HG03280 (cell line): ENCODE results near the gene RNPS1.

Experiments used
- ATAC-seq: cut with Tn5 transposase; IDR thresholded peaks from one replicate; pipeline ENCODE4 v1.9.1; 2021; ENCODE audit warnings: mild to moderate bottlenecking, moderate library complexity; ENCODE audit not compliant: unreplicated experiment

The RNPS1 gene

DNA sequence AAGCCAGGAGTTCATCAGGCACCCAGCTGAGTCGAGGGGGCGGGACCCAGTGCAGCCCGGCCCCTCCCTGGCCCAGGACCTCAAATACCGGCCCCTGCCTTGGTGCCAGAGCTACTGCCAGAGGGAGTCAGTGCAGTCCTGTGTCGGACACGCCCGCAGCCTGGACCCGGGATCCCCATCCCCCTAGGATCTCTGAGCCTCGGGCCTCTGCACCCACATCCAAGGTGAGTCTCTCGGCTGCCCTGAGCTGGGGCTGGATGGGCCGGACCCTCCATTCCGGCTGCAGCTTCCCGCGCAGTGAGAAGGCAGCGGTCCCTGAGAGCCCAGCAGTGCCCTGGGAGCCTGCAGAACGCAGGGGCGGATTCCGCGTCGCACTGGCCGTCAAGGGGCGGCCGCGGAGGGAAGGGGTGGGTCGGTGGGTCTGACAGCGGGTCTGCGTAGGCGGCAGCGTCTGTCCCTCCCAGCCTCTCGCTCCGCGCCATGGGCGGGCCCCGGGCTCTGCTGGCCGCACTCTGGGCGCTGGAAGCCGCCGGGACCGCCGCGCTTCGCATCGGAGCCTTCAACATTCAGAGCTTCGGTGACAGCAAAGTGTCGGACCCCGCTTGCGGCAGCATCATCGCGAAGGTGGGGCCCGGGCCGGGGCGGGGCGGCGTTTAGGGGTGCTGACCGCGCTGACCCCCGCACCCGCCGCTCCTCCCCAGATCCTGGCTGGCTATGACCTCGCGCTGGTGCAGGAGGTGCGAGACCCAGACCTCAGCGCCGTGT, 31.4 kb downstream of the RNPS1 start, which contains the start of gene DNASE1L2:
Gene DNASE1L2 (plus strand): TSS at position 108 of the 765 bp plus-strand sequence. CDS start 373 bp downstream, at position 481.
- ATAC-seq, result no peak

DNA sequence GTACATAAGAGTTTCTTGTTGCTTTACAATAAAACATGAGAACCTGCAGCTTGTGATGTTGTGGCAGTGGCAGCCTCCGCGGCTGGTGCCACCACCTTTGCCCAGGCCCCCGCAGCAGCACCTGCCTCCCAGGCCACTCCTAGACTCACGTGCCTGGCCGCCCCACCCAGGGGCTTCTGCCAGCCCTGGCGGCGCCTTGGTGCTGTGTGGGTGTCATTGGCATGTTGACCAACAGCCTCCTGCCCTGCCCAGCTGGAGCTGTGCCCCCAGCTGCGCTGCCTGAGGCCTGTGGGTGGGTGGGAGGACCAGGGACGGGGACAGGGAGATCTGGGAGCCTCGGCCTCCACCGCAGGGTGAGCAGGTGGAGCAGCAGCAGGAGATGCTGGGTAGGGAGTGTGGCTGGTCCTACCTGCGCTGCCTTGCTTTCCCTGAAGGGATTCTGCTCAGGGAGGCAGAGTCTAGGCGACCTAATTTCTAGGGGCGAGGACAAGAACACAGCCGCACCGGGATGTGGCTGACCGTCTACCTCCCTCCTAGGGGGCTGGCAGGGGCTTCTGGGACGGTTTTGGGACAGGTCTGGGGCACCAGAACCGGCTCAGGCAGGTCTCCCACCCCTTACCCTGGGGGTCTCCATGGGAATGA, 32.1 kb downstream of the RNPS1 start:
- no peak for ATAC-seq

DNA sequence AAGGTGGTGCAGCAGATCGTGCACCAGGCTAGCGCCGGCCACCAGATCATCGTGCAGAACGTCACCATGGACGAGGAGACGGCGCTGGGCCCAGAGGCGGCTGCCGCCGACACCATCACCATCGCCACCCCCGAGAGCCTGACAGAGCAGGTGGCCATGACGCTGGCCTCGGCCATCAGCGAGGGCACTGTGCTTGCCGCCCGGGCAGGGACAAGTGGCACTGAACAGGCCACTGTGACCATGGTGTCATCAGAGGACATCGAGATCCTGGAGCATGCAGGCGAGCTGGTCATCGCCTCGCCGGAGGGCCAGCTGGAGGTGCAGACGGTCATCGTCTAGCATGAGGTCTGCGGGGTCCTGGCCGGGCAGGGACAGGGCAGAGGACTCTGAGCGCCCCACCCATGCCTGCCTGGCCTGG, 32.7 kb downstream of the RNPS1 start:
- no peak for ATAC-seq

DNA sequence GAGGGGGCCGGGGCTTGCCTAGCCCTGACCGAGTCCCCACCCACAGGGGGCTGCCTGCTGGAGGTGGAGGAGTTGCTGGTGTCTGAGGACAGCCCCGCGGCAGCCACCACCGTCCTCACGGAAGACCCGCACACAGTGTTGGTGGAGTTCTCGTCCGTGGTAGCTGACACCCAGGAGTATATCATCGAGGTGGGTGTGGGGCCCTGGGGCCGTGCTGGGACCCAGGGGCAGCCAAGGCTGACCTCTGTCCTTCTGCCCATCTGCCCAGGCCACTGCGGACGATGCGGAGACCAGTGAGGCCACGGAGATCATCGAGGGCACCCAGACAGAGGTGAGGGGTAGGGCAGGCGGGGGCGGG, 33.1 kb downstream of the RNPS1 start:
- no peak for ATAC-seq

DNA sequence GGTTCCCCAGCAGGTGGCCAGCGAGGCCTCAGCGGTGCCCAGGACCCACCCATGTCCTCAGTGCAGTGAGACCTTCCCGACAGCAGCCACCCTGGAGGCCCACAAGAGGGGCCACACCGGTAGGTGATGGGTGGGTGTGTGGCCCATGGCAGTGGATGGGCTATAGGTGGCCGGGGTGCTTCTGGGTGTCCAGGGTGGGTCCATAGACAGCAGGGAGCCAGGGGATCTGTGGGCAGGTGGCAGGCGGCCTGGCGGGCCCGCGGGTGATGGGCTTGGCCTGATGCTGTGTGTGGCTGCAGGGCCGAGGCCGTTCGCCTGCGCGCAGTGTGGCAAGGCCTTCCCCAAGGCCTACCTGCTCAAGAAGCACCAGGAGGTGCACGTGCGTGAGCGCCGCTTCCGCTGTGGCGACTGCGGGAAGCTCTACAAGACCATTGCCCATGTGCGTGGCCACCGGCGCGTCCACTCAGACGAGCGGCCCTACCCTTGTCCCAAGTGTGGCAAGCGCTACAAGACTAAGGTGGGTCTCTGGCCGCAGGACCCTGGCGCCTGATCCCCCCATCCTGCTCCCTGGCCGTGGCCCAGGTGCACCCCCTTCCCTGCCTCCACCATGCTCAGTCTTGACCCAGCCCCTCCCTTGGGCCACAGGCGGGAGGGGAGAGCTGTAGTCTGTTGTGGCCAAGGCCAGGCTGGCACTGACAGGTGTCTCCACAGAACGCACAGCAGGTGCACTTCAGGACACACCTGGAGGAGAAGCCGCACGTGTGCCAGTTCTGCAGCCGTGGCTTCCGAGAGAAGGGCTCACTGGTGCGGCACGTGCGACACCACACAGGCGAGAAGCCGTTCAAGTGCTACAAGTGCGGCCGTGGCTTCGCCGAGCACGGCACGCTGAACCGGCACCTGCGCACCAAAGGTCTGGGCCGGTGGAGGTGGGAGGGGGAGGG, 33.8 kb downstream of the RNPS1 start:
- no peak for ATAC-seq

DNA sequence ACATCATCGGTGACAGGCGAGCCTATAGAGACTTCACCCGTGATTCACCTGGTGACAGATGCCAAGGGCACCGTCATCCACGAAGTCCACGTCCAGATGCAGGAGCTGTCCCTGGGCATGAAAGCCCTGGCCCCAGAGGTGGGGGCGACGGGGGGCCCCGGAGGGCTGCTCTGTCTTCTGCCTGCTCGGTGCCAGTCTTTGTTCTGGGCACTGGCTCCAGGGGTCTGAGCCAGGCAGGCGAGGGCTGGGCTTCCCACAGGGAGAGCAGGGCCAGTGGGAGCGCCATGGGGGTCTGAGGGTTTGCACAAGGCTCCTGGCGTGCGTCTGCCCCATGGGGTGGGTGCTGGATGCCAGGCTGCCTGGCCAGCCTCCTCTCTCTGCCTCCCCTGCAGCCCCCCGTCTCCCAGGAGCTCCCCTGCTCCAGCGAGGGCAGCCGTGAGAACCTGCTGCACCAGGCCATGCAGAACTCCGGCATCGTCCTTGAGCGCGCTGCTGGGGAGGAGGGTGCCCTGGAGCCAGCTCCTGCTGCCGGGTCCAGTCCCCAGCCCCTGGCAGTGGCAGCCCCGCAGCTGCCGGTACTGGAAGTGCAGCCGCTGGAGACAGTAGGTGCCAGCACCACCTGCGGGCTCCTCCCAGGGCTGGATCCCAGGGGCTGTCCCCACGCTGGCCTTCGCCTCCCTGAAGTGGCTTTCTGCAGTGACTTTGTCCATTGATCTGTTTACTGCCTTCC, 34.7 kb downstream of the RNPS1 start:
- no peak for ATAC-seq

DNA sequence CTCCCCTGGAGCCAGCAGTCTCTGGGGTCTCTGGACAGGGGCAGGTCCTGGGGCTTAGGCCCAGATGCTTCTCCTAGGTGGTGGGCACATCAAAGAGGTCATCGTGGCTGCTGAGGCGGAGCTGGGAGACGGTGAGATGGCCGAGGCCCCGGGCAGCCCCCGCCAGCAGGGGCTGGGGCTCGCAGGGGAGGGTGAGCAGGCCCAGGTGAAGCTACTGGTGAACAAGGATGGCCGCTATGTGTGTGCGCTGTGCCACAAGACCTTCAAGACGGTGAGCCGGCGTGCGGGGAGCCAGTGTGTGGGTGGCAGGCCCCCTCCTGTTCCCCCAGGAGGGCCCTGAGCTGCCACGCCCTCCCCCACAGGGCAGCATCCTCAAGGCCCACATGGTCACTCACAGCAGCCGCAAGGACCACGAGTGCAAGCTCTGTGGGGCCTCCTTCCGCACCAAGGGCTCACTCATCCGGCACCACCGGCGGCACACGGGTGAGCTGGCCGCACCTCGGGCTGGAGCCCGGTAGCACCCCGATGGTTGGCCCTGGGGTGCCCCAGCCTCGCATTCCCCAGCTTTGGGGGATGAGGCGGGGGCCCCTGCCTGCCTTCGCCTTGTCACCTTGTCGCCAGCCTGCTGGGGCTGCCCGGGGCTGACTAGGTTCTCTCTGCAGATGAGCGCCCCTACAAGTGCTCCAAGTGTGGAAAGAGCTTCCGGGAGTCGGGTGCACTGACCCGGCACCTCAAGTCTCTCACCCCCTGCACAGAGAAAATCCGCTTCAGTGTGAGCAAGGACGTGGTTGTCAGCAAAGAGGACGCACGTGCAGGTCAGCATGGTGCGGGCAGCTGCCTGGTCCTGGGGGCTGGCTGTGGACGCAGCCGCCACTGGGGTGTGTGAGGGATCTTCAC, 35.6 kb downstream of the RNPS1 start:
- no peak for ATAC-seq

DNA sequence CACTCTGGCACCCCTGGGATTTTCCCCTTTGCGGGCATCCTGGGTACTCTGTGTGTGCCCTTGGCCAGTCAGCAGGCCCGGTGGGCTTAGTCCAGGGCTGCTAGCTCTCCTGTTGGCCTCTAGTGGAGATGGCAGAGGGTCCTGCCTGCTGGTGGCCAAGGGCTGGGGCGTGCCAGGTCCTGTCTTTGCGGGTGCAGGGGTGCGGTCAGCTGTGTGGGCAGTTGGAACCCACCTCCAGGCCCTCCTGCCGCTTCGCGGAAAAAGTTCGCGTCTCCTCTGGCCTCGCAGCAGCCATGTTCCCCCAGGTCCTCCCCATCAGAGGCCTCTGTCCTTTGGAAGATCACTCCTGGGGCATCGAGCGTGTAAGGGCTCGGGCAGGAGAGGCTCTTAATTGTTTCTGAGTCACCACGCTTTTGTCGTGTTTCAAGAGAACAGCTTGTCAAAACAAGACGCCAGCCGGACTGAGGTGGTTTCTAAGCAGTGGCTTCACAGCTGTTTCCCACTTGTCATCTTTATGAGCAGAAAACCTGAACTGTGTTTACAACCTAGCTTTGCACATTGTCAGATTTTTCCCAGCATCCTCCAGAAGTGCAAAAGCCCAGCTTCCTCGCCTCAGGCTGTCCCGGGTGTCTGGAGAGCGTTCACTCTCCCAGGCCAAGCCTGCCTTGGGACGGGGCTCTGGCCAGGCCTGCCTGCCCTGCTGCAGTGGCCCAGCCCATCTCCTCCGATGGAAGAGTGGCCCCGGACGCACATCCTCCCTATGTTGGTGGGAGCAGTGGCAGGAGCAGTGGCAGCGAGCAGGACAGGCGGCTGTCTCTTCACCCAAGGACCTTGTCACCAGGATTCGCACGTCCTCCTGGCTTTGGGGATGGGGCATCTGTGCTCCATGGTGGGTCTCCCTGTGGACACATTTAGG, 36.7 kb downstream of the RNPS1 start:
- ATAC-seq, result no peak

DNA sequence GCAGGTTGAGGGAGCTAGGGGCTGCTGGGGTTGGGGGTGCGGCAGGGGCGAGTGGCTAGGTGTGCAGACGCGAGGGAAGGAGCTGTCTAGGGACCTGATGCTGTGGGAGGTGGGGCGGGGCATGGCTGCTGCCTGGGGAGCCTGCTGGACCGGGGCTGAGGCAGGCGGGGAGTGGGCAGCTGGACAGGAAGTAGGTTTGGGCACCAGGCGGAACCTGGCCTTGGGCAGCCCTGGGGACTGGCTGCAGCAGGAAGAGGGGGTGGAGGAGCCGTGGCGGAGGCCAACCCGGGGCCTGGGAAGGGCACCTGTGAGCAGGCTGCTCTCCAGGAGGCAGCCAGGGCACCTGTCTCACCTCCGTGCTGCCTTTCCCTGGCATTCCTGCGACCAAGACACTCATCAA, 37.5 kb downstream of the RNPS1 start:
- ATAC-seq, result no peak

DNA sequence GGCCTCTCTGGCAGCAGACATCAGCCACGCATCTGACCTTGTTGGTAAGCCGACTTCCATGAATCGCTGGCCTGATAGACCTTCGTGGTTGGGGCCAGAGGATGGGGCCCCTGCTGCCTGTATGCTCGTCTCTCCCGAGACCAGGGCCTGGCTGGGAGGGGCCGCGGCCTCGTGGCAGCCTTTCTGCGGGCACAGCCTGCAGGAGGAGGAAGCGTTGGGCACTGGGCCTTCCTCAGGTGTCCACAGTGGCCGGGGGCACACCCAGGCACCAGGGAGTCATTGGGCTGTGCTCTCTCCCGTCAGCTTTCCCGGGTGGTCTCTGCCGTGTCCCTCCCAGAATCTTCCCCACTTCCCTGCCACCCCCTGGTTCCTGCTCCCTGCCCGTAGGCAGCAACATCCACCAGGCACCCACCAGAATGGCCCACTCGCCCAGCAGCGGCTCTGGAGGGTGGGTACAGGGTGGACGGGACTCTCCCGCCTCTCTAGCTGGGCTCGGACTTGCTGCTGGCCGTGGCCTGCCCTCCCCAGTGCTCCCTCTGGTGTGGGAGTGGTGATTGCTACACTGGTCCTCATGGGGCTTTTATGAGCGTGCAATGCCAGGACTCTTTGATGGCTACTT, 38.2 kb downstream of the RNPS1 start:
- no peak for ATAC-seq

DNA sequence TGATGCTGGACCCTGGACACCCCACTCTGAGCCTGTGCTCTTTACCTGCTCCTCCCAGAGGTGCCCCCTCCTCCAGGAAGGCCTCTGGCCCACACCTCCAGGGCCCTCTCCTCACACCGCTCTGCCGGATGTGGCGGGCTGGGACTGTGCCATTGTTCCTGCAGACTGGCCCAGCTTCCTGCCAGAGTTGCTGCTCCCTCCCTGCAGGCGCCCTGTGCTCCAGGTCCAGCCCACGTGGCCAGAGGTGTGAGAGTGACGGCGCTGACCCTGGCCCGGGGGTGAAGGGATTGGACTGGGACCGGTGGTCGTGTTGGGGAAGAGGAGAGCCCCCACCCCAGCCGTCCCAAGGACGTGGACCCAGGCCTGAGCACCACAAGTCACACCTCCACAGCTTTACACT, 38.8 kb downstream of the RNPS1 start:
- ATAC-seq, result no peak

DNA sequence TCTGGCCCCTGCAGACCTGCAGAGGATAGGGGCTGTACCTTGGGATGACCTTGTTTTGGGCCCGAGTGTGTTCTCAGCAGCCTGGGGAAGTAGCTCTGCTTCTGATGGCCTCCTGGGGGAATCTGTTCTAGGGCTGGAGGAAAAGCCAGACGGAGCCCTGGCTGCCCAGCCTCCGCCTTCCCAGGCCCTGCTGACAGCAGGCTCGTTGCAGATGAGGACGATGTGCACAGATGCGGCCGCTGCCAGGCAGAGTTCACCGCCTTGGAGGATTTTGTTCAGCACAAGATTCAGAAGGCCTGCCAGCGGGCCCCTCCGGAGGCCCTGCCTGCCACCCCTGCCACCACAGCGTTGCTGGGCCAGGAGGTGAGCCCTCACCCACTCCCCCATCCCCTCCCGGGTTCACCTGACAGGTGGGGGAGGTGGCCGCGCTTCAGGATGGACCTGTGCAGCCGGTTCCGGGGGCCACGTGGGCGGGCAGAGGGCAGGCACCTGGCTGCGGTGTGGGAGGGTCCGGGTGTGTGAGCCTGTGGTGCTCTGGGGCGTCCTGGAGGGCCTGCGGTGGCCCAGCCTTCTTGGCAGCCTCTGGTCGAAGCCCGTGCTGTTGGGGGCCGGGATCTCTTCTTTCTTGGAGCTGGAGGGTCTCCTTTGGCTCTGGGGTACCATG, 39.6 kb downstream of the RNPS1 start:
- no peak for ATAC-seq

DNA sequence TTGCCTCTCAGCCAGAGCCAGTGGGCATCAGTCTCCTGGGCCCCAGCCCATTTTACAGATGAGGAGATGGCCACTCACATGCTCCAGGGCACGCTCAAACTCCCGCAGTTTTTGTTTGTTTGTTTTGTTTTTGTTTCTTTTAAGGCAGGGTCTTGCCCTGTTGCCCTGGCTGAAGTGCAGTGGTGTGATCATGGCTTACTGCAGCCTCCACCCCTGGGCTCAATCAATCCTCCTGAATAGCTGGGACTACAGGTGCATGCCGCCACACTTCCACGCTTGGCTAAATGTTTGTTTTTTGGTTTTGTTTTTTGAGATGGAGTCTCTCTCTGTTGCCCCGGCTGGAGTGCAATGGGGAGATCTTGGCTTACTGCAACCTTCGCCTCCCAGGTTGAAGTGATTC, 41.0 kb downstream of the RNPS1 start:
- ATAC-seq, result no peak

DNA sequence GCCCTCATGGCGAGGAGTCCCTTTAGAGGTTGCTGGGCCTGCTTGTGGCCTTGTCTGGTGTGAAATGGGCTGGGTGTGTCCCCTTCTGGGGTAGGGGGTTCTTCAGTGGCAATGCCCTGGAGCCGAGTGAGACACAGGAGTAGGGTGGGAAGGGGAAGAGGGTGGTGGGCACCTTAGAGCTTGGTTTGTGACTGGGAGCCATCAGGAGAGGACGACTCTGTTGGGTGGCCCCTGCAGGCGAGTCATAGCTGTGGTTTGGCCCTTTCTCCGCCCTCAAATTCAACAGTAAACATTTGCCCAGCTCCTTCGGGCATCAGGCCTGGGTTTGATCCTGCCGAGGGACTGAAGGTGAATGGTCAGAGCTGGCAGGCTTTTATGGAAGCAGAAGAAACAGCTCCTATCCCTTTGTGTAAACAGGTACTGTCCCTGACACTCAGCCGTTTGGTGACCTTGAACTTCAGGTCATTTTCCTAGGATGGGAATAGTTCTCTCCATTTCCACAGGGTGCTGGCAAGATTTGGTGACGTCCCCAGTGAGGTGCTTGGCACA, 41.6 kb downstream of the RNPS1 start:
- no peak for ATAC-seq

DNA sequence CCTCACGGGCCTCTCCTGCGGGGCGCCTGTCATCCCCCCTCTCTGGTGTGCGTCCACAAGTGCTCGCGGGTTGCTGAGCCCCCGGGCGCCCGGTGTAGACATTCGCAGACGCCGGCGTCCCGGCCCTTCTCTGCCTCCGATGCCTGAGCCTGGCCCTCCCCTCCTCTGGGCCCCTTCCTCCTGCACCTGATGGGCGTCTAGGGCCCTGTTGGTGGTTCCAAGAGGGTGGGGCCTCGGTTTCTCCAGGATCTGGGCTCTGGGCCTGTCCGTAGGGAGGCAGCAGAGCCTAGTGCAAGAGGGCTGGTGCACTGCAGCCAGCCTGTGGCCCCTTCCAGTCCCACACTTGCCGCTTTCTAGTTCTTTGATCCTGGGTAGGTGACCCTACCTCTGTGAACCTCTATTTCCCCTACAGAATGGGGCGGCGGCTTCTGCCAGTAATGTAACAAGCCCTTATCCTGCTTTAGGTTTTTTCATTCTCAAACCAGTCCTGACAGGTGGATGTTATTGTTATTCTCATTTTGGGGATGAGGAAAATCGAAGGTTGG, 43.9 kb downstream of the RNPS1 start:
- ATAC-seq, result peak; percentile 10

DNA sequence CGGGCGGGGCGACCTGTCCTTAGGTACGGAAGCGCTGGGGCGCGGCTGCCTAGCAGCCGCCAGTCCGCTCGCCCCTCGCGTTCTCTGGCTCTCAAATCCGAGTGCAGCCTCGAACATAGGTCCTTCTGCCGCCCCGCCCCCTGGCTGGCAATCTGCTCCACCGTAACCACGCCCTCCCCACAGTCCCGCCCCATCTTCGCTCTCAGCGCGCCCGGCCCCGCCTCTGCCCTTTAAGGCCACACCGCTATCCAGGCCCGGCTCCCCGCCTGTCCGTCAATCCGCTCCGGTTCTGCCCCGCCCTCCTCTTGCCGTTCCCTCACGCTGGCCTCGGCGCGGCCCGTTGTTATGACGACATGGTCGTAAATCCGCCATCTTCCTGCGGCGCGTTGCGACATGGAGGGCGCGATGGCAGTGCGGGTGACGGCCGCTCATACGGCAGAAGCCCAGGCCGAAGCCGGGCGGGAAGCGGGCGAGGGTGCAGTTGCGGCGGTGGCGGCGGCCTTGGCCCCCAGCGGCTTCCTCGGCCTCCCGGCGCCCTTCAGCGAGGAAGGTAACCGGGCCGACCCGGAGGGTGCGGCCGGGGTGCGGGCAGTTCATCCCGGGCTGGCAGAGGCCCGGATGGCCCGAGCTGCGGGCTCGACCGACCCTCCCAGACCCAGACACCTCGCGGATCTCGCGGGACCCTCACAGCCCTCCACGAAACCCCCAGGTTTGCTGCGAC, 44.5 kb downstream of the RNPS1 start, which contains the start of gene E4F1:
Gene E4F1 (plus strand): TSS at position 371 of the 721 bp plus-strand sequence. CDS start 23 bp downstream, at position 394.
- peak; percentile 97 for ATAC-seq
